C4-2B (cell line): ENCODE results near the gene ATP5F1D.

Experiments used
- H3K27ac ChIP-seq: fragments of 450-650 bp; 2 replicates; pipeline ENCODE4 v1.5.1; 2017
- CTCF ChIP-seq: fragments of 450-650 bp; conservative IDR thresholded peaks from 2 replicates; pipeline ENCODE4 v1.5.1; 2017; ENCODE audit warnings: mild to moderate bottlenecking
- ZFX ChIP-seq: fragments of 450-650 bp; IDR thresholded peaks from 2 replicates; pipeline ENCODE4 v1.6.1; 2017

ATP5F1D gene

GRCh38 chr19:1283917-1284292 is 42.4 kb downstream of the ATP5F1D start:
- TF ChIP-seq ZFX = no peak
- H3K27ac ChIP-seq = peak overlapping the region; percentile 83

GRCh38 chr19:1284293-1284978 is 42.9 kb downstream of the ATP5F1D start:
- H3K27ac ChIP-seq = peak overlapping the region; percentile 83
- TF ChIP-seq ZFX (0 out of 2 replicates have a peak, but pooled peaks have one; percentile 7), CTCF (no peak)

- peak overlapping the region; percentile 83 for H3K27ac ChIP-seq
- TF ChIP-seq ZFX = no peak
- no peak for TF ChIP-seq CTCF
Observed at GRCh38 chr19:1284979-1285736, 43.6 kb downstream of the ATP5F1D start.

GRCh38 chr19:1285737-1286360 is 44.3 kb downstream of the ATP5F1D start, which contains the start of gene EFNA2:
Gene EFNA2 (plus strand): TSS chr19:1285873. CDS start chr19:1286169, 296 bp downstream.
- peak within 1 kb of the TSS; percentile 83 for H3K27ac ChIP-seq
- TF ChIP-seq CTCF (peak; percentile 55), ZFX (no peak)

GRCh38 chr19:1286487-1287353 is 45.2 kb downstream of the ATP5F1D start:
- H3K27ac ChIP-seq = peak overlapping the region; percentile 83
- no peak for TF ChIP-seq ZFX
- TF ChIP-seq CTCF = no peak

GRCh38 chr19:1287354-1288225 is 46.0 kb downstream of the ATP5F1D start:
- TF ChIP-seq ZFX (no peak), CTCF (no peak)
- H3K27ac ChIP-seq = no peak overlapping the region
